Measurements from ENCODE around the gene GABRR2.
A peak's percentile ranks its signal among the peaks of the same experiment; 100 is the strongest.

Gene GABRR2

GRCh38 chr6:89290401-89291155, 24.5 kb downstream of the GABRR2 start:
- DNase-seq (ENCODE audit: low spot score) = no peak

DNA sequence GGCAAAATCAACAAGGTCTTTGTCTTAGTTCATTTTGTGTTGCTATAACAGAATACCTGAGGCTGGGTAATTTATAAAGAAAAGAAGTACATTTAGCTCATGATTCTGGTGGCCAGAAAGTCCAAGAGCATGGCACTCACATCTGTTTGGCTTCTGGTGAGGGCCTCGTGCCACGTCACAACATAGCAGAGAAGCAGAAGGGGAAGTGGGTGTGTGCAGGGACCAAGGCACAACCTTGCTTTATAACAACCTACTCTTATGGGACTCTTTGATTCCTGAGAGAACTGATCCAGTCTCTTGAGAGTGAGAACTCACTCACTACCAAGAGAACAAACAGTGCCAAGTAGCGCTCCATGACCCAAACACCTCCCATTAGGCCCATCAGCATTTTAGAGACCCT, 25.4 kb downstream of the GABRR2 start:
- no peak for DNase-seq (ENCODE audit: low spot score)

DNA sequence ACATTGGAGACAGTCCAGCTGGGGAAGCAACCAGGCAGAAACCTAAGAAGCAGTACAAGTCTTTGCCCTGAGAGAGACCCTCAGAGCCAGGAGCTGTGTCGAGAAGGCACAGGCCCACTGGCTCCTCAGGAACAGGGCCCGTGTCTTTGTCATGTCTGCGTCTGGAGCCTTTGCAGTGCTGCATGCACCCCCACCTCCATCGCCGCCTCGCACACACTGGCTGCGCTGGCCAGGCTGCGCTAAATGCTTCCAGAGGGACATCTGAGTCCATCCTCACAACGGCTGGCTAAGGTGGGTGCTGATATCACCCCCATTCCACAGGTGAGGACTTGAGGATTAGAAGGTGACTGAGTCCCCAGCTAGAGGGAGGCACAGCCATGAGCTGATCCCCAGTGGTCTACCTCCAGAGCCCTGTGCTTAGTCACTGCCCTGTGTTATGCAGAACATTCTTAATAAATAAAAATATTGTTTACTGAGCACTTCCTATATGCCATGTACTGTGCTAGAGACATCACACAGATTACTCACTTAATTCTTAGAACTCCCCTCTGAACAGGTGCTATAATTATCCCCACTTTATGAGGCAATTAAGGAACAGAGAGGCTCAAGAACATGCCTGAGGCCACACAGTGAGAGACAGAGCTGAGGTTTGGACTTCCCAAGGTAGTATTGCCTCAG, 27.6 kb downstream of the GABRR2 start:
- no peak for DNase-seq (ENCODE audit: low spot score)

DNA sequence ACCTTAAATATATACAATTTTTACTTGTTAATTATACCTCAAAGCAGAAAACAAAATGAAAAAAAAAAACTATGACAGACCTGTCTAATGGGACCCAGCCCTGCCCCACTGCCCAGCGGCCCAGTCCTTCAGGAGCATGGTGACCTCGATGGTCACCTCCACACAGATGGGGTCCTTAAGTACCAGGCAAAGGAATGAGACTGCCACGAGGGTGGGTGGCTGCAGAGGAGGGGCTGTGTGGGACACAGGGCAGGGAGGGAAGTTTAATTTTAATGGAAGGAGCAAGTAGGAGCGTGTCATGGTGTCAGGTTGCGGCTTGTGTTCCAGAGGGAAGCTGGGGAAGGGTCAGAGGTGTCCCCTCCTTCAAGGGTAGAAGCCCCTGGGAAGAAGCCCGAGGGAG, 28.6 kb downstream of the GABRR2 start:
- no peak for DNase-seq (ENCODE audit: low spot score)

- DNase-seq (ENCODE audit: low spot score) = no peak
Observed at GRCh38 chr6:89284963-89285735, 29.9 kb downstream of the GABRR2 start.

- no peak for DNase-seq (ENCODE audit: low spot score)
Observed at GRCh38 chr6:89284081-89284480, 31.0 kb downstream of the GABRR2 start.

GRCh38 chr6:89282749-89283148, 32.4 kb downstream of the GABRR2 start:
- DNase-seq (ENCODE audit: low spot score) = no peak

- DNase-seq (ENCODE audit: low spot score) = peak; percentile 53
Observed at GRCh38 chr6:89281779-89282246, 33.3 kb downstream of the GABRR2 start.

DNA sequence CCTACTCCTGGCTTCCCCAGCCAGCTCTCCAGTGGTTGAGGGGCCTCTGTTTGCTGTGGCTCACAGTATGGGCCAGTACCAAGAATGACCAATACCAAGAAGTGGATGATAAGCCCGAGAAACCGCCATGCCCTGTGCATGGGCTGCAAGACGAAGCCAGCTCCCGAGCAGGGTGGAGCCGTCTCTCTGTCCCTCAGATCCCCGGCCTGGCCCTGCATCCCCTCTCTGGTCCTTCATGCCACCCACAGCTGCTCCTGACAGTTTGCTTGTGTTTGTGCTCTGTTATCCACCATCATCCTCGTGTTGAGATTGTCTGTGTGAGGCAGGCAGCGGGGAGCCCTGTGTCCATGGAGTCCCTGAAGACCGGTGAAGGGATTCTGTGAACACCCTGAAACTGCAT, 36.1 kb downstream of the GABRR2 start:
- no peak for DNase-seq (ENCODE audit: low spot score)

GRCh38 chr6:89275900-89276299, 39.2 kb downstream of the GABRR2 start:
- no peak for DNase-seq (ENCODE audit: low spot score)

DNA sequence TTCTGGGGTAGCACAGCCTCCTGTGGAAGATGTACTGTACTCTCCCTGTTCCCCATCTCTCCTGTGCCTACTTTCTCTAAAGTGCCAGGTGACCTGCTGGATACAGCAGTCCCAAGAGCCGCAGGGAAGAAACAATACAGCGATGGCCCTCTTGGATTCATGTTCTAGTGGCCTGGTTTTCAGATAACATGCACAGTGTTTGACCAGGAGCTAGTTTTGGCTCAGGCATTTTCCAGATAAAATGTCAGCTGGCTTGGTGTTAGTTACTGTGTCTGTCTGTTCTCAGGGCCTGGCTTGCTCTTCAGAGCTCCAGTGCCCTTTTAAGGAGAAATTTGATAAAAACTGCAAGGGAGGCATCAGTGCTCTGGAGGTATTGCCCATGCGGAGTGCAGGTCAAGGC, 41.3 kb downstream of the GABRR2 start:
- DNase-seq (ENCODE audit: low spot score) = no peak

DNA sequence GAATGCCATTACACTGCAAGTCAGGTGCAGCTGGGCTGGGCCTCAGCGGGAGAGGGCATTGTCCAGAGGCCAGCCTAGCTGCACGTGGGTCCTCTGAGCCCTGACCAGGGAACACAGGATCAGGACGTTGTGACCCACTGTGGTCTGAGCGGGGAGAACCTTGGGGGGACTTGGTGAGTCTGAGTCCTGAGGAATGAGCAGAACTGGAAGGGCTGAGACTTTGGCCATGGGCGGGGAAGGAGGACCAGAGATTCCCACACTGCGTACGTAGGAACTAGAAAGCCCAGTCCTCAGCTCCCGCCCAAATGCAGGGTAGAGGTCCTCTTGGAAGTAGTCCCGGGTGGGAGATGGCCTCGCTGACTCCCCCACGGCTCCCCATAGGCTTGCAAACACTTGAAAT, 42.5 kb downstream of the GABRR2 start:
- no peak for DNase-seq (ENCODE audit: low spot score)

GRCh38 chr6:89270951-89271721, 44.0 kb downstream of the GABRR2 start:
- DNase-seq (ENCODE audit: low spot score) = no peak

DNA sequence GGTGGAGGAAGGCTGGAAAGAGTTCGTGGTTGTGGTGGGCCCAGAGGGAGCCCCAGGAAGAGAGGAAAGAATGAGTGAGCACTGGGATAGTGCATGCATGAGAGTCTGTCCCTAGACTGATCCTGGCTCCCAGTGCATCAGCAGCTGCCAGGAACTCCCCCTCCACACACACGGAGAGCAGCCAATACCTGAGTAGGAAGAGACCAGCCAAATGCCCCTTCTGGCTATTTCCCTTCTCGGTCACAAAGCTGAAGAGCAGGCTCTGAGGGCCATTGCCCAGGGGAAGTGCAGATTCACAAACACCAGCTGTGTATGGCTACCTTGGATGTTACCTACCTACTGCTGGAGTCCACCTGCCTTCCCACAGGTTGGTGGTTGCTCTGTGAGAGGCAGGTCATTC, 45.1 kb downstream of the GABRR2 start:
- DNase-seq (ENCODE audit: low spot score) = no peak

DNA sequence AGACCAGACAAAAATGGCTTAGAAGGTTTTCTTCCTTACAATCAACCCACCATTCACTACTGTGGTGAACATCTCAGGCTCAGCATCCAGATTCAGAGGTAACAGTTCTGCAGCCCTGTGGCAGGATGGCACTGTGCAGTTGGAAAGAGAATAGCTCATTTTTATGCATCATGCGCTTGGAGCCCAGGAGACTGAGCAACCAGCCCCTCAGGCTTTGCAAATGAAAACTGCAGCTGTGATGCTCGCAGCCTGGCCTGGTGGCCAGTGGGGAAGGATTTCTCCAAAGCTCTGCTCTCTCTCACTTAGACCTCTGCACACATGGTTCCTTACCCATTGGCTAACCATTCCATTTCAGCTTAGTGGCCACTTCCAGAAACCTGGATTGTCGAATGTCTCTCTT, 45.8 kb downstream of the GABRR2 start:
- no peak for DNase-seq (ENCODE audit: low spot score)

DNA sequence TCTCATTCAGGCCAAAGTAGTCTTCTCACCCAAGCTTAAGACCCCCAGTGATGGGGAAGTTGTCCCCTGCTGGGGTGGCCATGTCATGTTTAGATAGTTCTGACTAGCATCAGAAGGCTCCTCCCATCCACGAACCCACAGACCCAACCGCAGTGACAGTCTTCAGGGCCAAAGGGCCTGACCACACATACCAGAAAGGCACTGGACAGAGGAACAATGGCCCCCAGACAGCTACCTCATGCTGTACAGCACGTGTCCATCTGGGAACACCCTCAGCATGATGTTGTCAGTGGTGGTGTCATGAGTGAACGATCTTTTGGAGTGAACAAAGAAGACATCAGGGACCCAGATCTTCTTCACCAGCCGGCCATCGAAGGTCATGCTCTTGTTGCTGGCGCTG, 46.3 kb downstream of the GABRR2 start:
- DNase-seq (ENCODE audit: low spot score) = no peak

- DNase-seq (ENCODE audit: low spot score) = no peak
Observed at GRCh38 chr6:89267918-89268317, 47.2 kb downstream of the GABRR2 start.

GRCh38 chr6:89264296-89264695, 50.8 kb downstream of the GABRR2 start:
- DNase-seq (ENCODE audit: low spot score) = no peak

DNA sequence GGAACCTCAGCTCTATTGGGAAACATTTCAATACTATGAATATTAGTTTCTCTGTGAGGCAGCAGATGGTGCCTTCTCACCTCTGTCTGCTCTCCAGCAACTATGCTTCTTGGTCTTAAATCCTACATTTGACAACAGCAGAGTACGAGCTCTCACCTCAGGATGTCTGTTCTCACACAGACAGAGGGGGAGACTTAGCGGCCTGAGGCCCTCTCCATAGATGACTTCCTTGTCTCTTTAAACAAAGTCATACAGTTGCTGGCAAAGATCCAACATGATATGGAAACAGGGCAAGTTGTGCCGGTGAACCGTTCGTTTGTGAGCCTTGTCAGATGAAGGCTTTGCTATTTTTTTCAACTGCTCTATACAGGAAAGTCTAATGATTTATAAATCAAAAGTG, 54.3 kb downstream of the GABRR2 start:
- no peak for DNase-seq (ENCODE audit: low spot score)

GRCh38 chr6:89260310-89260709, 54.8 kb downstream of the GABRR2 start:
- no peak for DNase-seq (ENCODE audit: low spot score)

- DNase-seq (ENCODE audit: low spot score) = no peak
Observed at GRCh38 chr6:89258912-89259311, 56.2 kb downstream of the GABRR2 start.

GRCh38 chr6:89257781-89258180, 57.3 kb downstream of the GABRR2 start:
- DNase-seq (ENCODE audit: low spot score) = no peak
